Measurements from ENCODE around the gene FOXD4L6.
"Not testable (repeated sequence)": the region's sequence is repeated elsewhere in the genome, so short reads cannot be mapped to it uniquely, and the experiment has no call there.

GRCh38 chr9:41123396-41123795 is 5.1 kb downstream of the FOXD4L6 start:
- not testable (repeated sequence) for TF ChIP-seq RCOR1 (IDR thresholded peaks at IDR 0.05; ENCODE audit: low read length); FOXJ3 (CRISPR knock-in tag; IDR thresholded peaks at IDR 0.05); POLR2AphosphoS5 (IDR thresholded peaks at IDR 0.05; ENCODE audit: low read depth, low read length); TAF1 (IDR thresholded peaks at IDR 0.05; ENCODE audit: borderline replicate concordance, low read depth, low read length); MAX (IDR thresholded peaks at IDR 0.05; ENCODE audit: low read depth)
- TF ChIP-seq, protein P1, sequence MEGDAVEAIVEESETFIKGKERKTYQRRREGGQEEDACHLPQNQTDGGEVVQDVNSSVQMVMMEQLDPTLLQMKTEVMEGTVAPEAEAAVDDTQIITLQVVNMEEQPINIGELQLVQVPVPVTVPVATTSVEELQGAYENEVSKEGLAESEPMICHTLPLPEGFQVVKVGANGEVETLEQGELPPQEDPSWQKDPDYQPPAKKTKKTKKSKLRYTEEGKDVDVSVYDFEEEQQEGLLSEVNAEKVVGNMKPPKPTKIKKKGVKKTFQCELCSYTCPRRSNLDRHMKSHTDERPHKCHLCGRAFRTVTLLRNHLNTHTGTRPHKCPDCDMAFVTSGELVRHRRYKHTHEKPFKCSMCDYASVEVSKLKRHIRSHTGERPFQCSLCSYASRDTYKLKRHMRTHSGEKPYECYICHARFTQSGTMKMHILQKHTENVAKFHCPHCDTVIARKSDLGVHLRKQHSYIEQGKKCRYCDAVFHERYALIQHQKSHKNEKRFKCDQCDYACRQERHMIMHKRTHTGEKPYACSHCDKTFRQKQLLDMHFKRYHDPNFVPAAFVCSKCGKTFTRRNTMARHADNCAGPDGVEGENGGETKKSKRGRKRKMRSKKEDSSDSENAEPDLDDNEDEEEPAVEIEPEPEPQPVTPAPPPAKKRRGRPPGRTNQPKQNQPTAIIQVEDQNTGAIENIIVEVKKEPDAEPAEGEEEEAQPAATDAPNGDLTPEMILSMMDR (IDR thresholded peaks at IDR 0.05): not testable (repeated sequence)
- TF ChIP-seq, protein P2, sequence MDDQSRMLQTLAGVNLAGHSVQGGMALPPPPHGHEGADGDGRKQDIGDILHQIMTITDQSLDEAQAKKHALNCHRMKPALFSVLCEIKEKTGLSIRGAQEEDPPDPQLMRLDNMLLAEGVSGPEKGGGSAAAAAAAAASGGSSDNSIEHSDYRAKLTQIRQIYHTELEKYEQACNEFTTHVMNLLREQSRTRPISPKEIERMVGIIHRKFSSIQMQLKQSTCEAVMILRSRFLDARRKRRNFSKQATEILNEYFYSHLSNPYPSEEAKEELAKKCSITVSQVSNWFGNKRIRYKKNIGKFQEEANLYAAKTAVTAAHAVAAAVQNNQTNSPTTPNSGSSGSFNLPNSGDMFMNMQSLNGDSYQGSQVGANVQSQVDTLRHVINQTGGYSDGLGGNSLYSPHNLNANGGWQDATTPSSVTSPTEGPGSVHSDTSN (IDR thresholded peaks at IDR 0.05): not testable (repeated sequence)

Data from SK-N-SH (cell line).